Stimulated activated naive B cell treated with anti-CD40 and anti-IgM and Interleukin-4, amounts not matched to agents 10 μg/mL and 1 μg/mL and 100 μg/mL, for 72 hours (primary cell): ENCODE measurements around the gene CFAP54.
"Not testable (repeated sequence)": the region's sequence is repeated elsewhere in the genome, so short reads cannot be mapped to it uniquely, and the experiment has no call there.

Experiments used
- ATAC-seq, 2 donors: fragments of 150-1000 bp; cut with Tn5 transposase; replicated peaks; 2 replicates each; pipeline ENCODE4 v1.10.0; 2021; ENCODE audit warnings: moderate library complexity in 1 of 2
- DNase-seq: peaks from one replicate; pipeline ENCODE4 v3.0.0; 2021
- H3K27ac Mint-ChIP-seq: one replicate; pipeline ENCODE4 v1.8.0; 2022; ENCODE audit warnings: mild to moderate bottlenecking, mixed read lengths
- H3K27me3 Mint-ChIP-seq, 2 donors: one replicate each; pipeline ENCODE4 v1.8.0; 2022; ENCODE audit warnings: mixed read lengths in 2 of 2
- H3K36me3 Mint-ChIP-seq, 2 donors: one replicate each; pipeline ENCODE4 v1.8.0; 2022; ENCODE audit warnings: mixed read lengths in 2 of 2, mild to moderate bottlenecking in 1 of 2
- H3K4me1 Mint-ChIP-seq, 2 donors: one replicate each; pipeline ENCODE4 v1.8.0; 2022; ENCODE audit warnings: mixed read lengths in 2 of 2, mild to moderate bottlenecking in 1 of 2
- H3K4me3 Mint-ChIP-seq, 2 donors: one replicate each; pipeline ENCODE4 v1.8.0; 2022; ENCODE audit warnings: mild to moderate bottlenecking in 2 of 2, mixed read lengths in 2 of 2, moderate library complexity in 1 of 2
- H3K9me3 Mint-ChIP-seq, 2 donors: one replicate each; pipeline ENCODE4 v1.8.0; 2022; ENCODE audit warnings: mixed read lengths in 2 of 2, mild to moderate bottlenecking in 1 of 2

CFAP54 gene

GRCh38 chr12:96493106-96493505 is 3.7 kb downstream of the CFAP54 start:
- peaks cover 2 to 16% of the 10 kb centered on the region in 2 donors for H3K4me1 Mint-ChIP-seq
- no peak overlapping the region for H3K4me3 Mint-ChIP-seq
- H3K36me3 Mint-ChIP-seq: no peaks in the 10 kb centered on the region
- H3K27ac Mint-ChIP-seq: no peak overlapping the region
- DNase-seq (no peak), ATAC-seq (no peak)
- H3K9me3 Mint-ChIP-seq: no peaks in the 10 kb centered on the region
- peaks cover 0 to 7% of the 10 kb centered on the region in 2 donors for H3K27me3 Mint-ChIP-seq

DNA sequence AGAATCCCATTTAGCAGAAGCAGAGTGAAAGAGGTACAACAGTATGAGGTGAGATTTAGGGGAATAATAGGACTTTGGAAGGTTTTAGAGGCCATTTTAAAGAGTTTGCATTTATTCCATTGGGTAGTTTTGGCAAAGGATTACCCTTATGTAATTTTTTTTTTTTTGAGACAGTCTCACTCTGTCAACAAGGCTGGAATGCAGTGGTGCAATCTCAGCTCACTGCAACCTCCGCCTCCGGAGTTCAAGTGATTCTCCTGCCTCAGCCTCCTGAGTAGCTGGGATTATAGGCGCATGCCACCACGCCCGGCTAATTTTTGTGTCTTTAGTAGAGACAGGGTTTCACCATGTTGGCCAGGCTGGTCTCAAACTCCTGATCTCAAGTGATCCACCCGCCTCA is 4.8 kb downstream of the CFAP54 start:
- not testable (repeated sequence) for ATAC-seq, H3K27ac Mint-ChIP-seq, H3K27me3 Mint-ChIP-seq, DNase-seq, H3K36me3 Mint-ChIP-seq, H3K9me3 Mint-ChIP-seq, H3K4me3 Mint-ChIP-seq
- H3K4me1 Mint-ChIP-seq: peaks cover 2 to 13% of the 10 kb centered on the region in 2 donors

- Mint-ChIP-seq H3K4me3 (no peak overlapping the region), H3K4me1 (peaks cover 5 to 9% of the 10 kb centered on the region in 2 donors)
- no peak for ATAC-seq
Measured at GRCh38 chr12:96495155-96495554, 5.8 kb downstream of the CFAP54 start.

GRCh38 chr12:96495841-96496545 is 6.6 kb downstream of the CFAP54 start:
- Mint-ChIP-seq H3K27ac (no peak overlapping the region), H3K4me3 (no peak overlapping the region), H3K9me3 (peaks cover 0 to 2% of the 10 kb centered on the region in 2 donors), H3K36me3 (no peaks in the 10 kb centered on the region), H3K4me1 (peaks cover 6 to 13% of the 10 kb centered on the region in 2 donors), H3K27me3 (no peaks in the 10 kb centered on the region)
- ATAC-seq (no peak), DNase-seq (no peak)

More at GRCh38 chr12:96495155-96495554, 5.8 kb downstream of the CFAP54 start:
- no peak for DNase-seq
- Mint-ChIP-seq H3K27me3 (no peaks in the 10 kb centered on the region), H3K27ac (peak overlapping the region; percentile 52), H3K36me3 (no peaks in the 10 kb centered on the region), H3K9me3 (peaks cover 0 to 2% of the 10 kb centered on the region in 2 donors)

DNA sequence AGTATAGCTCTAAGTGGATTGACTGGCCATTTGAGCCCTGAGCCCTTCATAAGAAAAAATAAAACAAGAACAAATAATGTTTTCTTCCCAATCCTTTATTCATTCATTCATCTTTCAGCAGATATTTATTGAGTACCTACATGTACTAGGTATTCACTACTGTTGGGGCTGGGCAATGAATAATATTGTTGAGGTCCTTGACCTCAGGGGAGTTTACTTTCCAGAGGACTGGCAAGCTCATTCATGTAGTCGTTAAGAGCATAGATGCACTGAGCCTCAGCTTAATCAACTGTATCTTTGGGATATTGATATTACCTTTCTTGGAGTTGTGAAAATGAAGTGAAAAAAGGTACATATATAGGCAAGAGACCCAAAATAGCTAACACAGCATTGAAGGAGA is 7.6 kb downstream of the CFAP54 start:
- Mint-ChIP-seq H3K4me1 (peaks cover 15 to 23% of the 10 kb centered on the region in 2 donors), H3K9me3 (peaks cover 0 to 2% of the 10 kb centered on the region in 2 donors), H3K27ac (peak overlapping the region; percentile 4), H3K36me3 (no peaks in the 10 kb centered on the region), H3K27me3 (no peaks in the 10 kb centered on the region), H3K4me3 (no peak overlapping the region)
- no peak for ATAC-seq
- no peak for DNase-seq

DNA sequence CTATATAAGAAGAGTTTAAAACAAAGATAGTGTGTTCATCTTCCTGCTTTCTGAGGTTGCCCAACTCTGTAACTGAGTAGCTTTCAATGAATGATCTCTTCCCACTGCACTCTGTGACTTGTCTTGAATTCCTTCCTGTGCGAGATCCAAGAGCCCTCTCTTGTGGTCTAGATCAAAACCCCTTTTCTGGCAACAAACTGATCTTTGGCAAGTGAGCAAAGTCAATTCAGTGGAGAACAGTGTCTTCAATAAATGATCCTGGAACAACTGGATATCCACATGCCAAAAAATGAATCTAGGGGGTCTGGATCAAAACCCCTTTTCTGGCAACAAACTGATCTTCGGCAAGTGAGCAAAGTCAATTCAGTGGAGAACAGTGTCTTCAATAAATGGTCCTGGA is 8.5 kb downstream of the CFAP54 start:
- Mint-ChIP-seq H3K4me1 (peaks cover 21 to 32% of the 10 kb centered on the region in 2 donors), H3K9me3 (peaks cover 0 to 2% of the 10 kb centered on the region in 2 donors), H3K27me3 (no peaks in the 10 kb centered on the region), H3K36me3 (no peaks in the 10 kb centered on the region), H3K4me3 (no peak overlapping the region), H3K27ac (no peak overlapping the region)
- ATAC-seq: no peak
- DNase-seq: no peak

GRCh38 chr12:96500693-96501092 is 11.3 kb downstream of the CFAP54 start:
- Mint-ChIP-seq H3K27me3 (no peaks in the 10 kb centered on the region), H3K9me3 (peaks cover 0 to 2% of the 10 kb centered on the region in 2 donors), H3K36me3 (no peaks in the 10 kb centered on the region), H3K4me3 (peak overlapping the region in 1 of 2 donors; percentile 19), H3K4me1 (peaks cover 25 to 40% of the 10 kb centered on the region in 2 donors), H3K27ac (no peak overlapping the region)
- DNase-seq (no peak), ATAC-seq (no peak)

DNA sequence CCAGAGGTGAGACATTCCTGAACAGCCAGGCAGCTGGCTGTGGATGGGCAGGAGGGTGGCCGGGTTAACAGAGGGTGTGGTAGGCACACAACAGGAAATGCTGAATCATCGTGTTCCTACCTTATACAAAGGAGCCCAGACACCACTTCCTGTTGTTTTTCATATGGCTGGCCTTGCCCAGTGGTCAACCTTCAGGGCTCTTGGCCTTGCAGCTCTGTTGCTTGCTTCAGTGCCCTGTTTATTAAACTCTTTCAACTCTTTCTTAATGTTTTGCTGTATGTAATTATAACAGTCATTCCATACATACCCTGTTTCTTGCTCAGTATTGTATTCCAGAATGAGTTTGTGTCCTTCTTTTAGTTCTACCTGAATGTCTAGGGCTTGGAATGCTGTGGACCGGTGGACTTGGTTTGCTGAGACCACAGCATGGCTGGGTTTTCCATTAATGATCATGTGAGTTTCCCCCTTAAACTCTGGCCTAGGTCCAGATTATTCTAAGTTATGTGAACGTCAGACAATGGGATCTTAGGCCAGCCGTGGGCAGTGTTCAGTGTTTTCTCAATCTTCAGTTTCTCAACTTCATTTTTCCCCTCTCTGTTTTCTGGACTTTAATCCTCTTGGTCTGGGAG is 11.9 kb downstream of the CFAP54 start:
- Mint-ChIP-seq H3K9me3 (peaks cover 0 to 2% of the 10 kb centered on the region in 2 donors), H3K4me1 (peaks cover 25 to 40% of the 10 kb centered on the region in 2 donors), H3K4me3 (peak overlapping the region in 1 of 2 donors; percentile 19), H3K27ac (peak overlapping the region; percentile 91), H3K27me3 (no peaks in the 10 kb centered on the region), H3K36me3 (no peaks in the 10 kb centered on the region)
- ATAC-seq (peak; percentile 68 to 71), DNase-seq (no peak)

- peaks cover 25 to 40% of the 10 kb centered on the region in 2 donors for H3K4me1 Mint-ChIP-seq
- H3K4me3 Mint-ChIP-seq: no peak overlapping the region
- peaks cover 0 to 2% of the 10 kb centered on the region in 2 donors for H3K9me3 Mint-ChIP-seq
- no peaks in the 10 kb centered on the region for H3K27me3 Mint-ChIP-seq
- no peaks in the 10 kb centered on the region for H3K36me3 Mint-ChIP-seq
- no peak for DNase-seq
- peak; percentile 33 to 45 for ATAC-seq
- H3K27ac Mint-ChIP-seq: peak overlapping the region; percentile 91
Measured at GRCh38 chr12:96501908-96502307, 12.5 kb downstream of the CFAP54 start.

DNA sequence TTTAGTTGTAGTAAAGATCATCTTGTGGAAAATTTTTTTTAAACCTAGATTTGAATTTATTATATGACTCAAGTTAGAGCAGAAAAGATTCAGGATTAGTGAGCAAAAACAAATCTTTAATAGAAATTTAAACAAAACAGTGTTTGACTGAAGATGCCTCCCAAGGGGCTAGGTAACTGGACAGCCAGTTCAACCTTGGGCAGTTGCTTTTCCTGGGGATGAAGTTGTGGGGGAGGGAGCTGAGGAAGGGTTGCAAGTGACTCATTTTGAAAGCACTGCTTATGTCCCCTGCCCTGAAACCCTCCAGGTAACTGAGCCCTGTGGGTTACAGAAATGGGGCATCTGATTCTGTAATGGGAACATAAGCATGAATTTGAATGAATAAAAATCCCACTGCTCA is 13.1 kb downstream of the CFAP54 start:
- Mint-ChIP-seq H3K27ac (peak overlapping the region; percentile 85), H3K4me1 (peaks cover 25 to 40% of the 10 kb centered on the region in 2 donors), H3K36me3 (no peaks in the 10 kb centered on the region), H3K27me3 (no peaks in the 10 kb centered on the region), H3K4me3 (peak overlapping the region; percentile 34 to 74), H3K9me3 (peaks cover 0 to 2% of the 10 kb centered on the region in 2 donors)
- peak; percentile 71 to 76 for ATAC-seq
- DNase-seq: peak; percentile 50

GRCh38 chr12:96502949-96503532 is 13.7 kb downstream of the CFAP54 start:
- peaks cover 0 to 2% of the 10 kb centered on the region in 2 donors for H3K9me3 Mint-ChIP-seq
- H3K4me1 Mint-ChIP-seq: peaks cover 25 to 40% of the 10 kb centered on the region in 2 donors
- H3K27ac Mint-ChIP-seq: peak overlapping the region; percentile 85
- DNase-seq (no peak), ATAC-seq (no peak)
- no peaks in the 10 kb centered on the region for H3K27me3 Mint-ChIP-seq
- no peaks in the 10 kb centered on the region for H3K36me3 Mint-ChIP-seq
- H3K4me3 Mint-ChIP-seq: peak overlapping the region; percentile 34 to 74

- peaks cover 26 to 45% of the 10 kb centered on the region in 2 donors for H3K4me1 Mint-ChIP-seq
- H3K9me3 Mint-ChIP-seq: peaks cover 0 to 2% of the 10 kb centered on the region in 2 donors
- H3K27me3 Mint-ChIP-seq: no peaks in the 10 kb centered on the region
- H3K27ac Mint-ChIP-seq: no peak overlapping the region
- DNase-seq: no peak
- peaks cover 0 to 2% of the 10 kb centered on the region in 2 donors for H3K36me3 Mint-ChIP-seq
- no peak for ATAC-seq
- H3K4me3 Mint-ChIP-seq: no peak overlapping the region
Measured at GRCh38 chr12:96503976-96504375, 14.6 kb downstream of the CFAP54 start.

DNA sequence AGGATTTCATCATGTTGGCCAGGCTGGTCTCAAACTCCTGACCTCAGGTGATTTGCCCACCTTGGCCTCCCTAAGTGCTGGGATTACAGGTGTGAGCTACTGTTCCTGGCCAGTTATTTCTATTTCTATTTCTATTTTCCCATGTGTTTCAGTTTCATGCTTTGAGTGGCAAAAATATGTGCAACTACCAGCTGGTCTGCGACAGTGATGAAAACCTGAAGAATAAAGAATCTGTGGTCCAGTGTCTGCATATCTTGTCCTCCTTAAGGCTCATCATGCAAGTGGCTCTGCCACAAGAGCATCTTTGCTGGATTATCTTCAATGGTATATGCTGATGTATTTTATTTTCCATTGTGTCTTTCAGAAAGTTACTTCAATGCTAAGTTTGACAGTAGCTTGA is 17.4 kb downstream of the CFAP54 start:
- Mint-ChIP-seq H3K27ac (no peak overlapping the region), H3K4me1 (peaks cover 16 to 32% of the 10 kb centered on the region in 2 donors), H3K36me3 (peaks cover 0 to 2% of the 10 kb centered on the region in 2 donors), H3K27me3 (no peaks in the 10 kb centered on the region), H3K4me3 (no peak overlapping the region), H3K9me3 (no peaks in the 10 kb centered on the region)
- no peak for DNase-seq
- no peak for ATAC-seq

DNA sequence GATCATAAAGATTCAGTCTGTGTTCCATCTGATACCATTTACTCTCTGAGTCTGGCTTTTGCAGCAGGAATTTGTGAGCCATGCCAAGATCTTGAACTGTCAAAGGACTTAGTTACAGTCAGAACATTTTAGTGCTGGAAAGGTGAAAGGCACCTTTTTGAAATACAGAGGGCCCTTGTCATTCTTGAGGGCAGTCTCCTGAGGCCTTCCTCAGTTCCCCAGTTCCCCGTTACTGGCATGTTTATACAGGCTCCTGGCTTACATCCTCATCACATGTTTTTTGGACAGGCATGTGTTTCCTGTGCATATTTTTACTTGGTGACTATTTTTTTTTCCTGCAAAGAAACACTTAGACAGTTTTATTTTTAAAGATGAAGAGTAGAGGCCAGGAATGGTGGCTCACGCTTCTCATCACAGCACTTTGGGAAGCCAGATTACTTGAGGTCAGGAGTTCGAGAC is 21.0 kb downstream of the CFAP54 start:
- no peak for ATAC-seq
- Mint-ChIP-seq H3K9me3 (no peaks in the 10 kb centered on the region), H3K27ac (no peak overlapping the region), H3K4me1 (peaks cover 4 to 14% of the 10 kb centered on the region in 2 donors), H3K4me3 (no peak overlapping the region), H3K27me3 (no peaks in the 10 kb centered on the region), H3K36me3 (peaks cover 0 to 2% of the 10 kb centered on the region in 2 donors)
- no peak for DNase-seq
